Measurements from ENCODE around the gene LINC00237. TPM values are rescaled to one million over a fixed set of nuclear protein-coding genes. Genes with fewer than 3 reads are reported as not detected.

LINC00237 gene
- total RNA-seq, 1 experiment from 2014 or later, result 0.90 TPM

DNA sequence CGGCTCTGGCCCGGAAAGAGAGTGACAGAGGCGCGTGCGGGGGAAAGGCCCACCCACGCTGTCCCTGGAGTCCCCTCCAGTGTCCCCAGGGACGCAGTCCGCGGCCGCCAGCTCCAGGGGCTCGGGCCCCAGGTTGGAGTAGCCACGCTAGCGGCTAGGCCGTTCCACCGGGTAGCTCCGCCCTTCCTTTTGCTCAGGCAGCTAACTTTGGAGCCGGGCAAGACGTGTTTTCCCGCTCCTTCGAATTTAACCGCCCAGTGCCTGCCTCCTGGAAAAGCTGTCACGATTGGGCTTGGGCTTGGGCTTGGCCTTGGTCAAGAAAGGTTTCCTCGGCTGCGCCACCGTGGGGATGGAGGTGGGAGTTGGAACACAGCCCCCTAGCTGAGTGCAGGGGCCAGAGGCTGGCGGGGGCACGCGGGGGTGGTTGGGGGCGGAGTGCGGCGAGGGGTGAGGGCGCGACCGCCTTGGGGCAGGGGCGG is 4.7 kb downstream of the LINC00237 start:
- H3K4ac ChIP-seq (ENCODE audit: low read depth, low read length), result no peak overlapping the region
- no peak overlapping the region for H2BK120ac ChIP-seq (ENCODE audit: low read depth, low read length, poor library complexity, severe bottlenecking)
- no peak overlapping the region for H3K9ac ChIP-seq (ENCODE audit: extremely low read depth, insufficient read length, low read length)
- H3K4me2 ChIP-seq (ENCODE audit: insufficient read depth, insufficient read length, low read length), result peak overlapping the region; percentile 89
- H3K79me1 ChIP-seq (ENCODE audit: insufficient read depth, low read depth, low read length, poor library complexity, severe bottlenecking), result no peaks in the 10 kb centered on the region
- no peak overlapping the region for H2BK5ac ChIP-seq (ENCODE audit: insufficient read length, low read length)
- H3K4me1 Mint-ChIP-seq, result peaks cover 50 to 58% of the 10 kb centered on the region in 2 experiments
- DNase-seq, result peak; percentile 75
- no CpG with 5 or more reads among the region's 35 CpGs for WGBS (ENCODE audit: extremely low coverage, insufficient read length, low lambda C conversion rate)
- H3T11ph ChIP-seq (ENCODE audit: low read length), result no peak overlapping the region
- peak overlapping the region; percentile 69 for H3K14ac ChIP-seq (ENCODE audit: insufficient read depth, low read length)
- H2BK12ac ChIP-seq (ENCODE audit: insufficient read length, low read depth, low read length), result no peak overlapping the region
- no peaks in the 10 kb centered on the region for H3K79me2 ChIP-seq (ENCODE audit: insufficient read depth, low read length)
- no peak overlapping the region for H3K23ac ChIP-seq (ENCODE audit: insufficient read length, low read depth, low read length)
- H4K8ac ChIP-seq (replicated peaks; ENCODE audit: insufficient read length, low read depth, low read length), result no peak overlapping the region
- no peak overlapping the region for H4K91ac ChIP-seq (ENCODE audit: insufficient read length, low read depth, low read length)
- H3K9me3 Mint-ChIP-seq, result no peaks in the 10 kb centered on the region; a peak in 2 of 5 replicates
- no peak overlapping the region for H3K56ac ChIP-seq (ENCODE audit: insufficient read length, low read depth, low read length)
- H3K27me3 Mint-ChIP-seq (ENCODE audit: low read depth), result peaks cover 98% of the 10 kb centered on the region
- H3K27me3 ChIP-seq (ENCODE audit: insufficient read depth, low read length), result peaks cover 41% of the 10 kb centered on the region
- H3K27ac ChIP-seq (ENCODE audit: insufficient read length, low read depth, low read length), result no peak overlapping the region
- peaks cover 58% of the 10 kb centered on the region for H3K23me2 ChIP-seq (ENCODE audit: insufficient read length, low read depth, low read length, poor library complexity, severe bottlenecking)
- H2AFZ ChIP-seq (ENCODE audit: low read length), result no peak overlapping the region
- no peaks in the 10 kb centered on the region for H3K9me3 ChIP-seq (ENCODE audit: control insufficient read depth, low read depth, low read length)
- peak overlapping the region; percentile 62 to 89 for H3K4me3 Mint-ChIP-seq
- TF ChIP-seq, protein P1, sequence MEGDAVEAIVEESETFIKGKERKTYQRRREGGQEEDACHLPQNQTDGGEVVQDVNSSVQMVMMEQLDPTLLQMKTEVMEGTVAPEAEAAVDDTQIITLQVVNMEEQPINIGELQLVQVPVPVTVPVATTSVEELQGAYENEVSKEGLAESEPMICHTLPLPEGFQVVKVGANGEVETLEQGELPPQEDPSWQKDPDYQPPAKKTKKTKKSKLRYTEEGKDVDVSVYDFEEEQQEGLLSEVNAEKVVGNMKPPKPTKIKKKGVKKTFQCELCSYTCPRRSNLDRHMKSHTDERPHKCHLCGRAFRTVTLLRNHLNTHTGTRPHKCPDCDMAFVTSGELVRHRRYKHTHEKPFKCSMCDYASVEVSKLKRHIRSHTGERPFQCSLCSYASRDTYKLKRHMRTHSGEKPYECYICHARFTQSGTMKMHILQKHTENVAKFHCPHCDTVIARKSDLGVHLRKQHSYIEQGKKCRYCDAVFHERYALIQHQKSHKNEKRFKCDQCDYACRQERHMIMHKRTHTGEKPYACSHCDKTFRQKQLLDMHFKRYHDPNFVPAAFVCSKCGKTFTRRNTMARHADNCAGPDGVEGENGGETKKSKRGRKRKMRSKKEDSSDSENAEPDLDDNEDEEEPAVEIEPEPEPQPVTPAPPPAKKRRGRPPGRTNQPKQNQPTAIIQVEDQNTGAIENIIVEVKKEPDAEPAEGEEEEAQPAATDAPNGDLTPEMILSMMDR (conservative IDR thresholded peaks at IDR 0.05), result peak; percentile 22; the same call in 2 of the 3 replicates
- H4K5ac ChIP-seq (ENCODE audit: insufficient read length, low read depth, low read length), result no peak overlapping the region
- H3K27ac Mint-ChIP-seq, result no peak overlapping the region
- no peak overlapping the region for H2BK15ac ChIP-seq (ENCODE audit: low read depth, low read length)
- H3K36me3 Mint-ChIP-seq (ENCODE audit: insufficient read depth in 1 of 3, low read depth in 3 of 3), result no peaks in the 10 kb centered on the region
- H3K18ac ChIP-seq (ENCODE audit: insufficient read length, low read depth, low read length), result peak overlapping the region; percentile 43
- no peaks in the 10 kb centered on the region; the same call in 1 of the 2 replicates for H3K4me1 ChIP-seq (ENCODE audit: insufficient read depth, low read length)
- no peak overlapping the region for H2AK5ac ChIP-seq (ENCODE audit: insufficient read length, low read length)
- H4K20me1 ChIP-seq (ENCODE audit: control insufficient read depth, insufficient read depth, insufficient read length), result no peaks in the 10 kb centered on the region
- H2BK20ac ChIP-seq (ENCODE audit: low read depth, low read length, poor library complexity, severe bottlenecking), result no peak overlapping the region

Data from H9 (cell line).